ENCODE results near the gene REEP1. TPM values are rescaled to one million over a fixed set of nuclear protein-coding genes. Genes with fewer than 3 reads are reported as not detected.
"Not testable (repeated sequence)": the region's sequence is repeated elsewhere in the genome, so short reads cannot be mapped to it uniquely, and the experiment has no call there.

Gene REEP1
- total RNA-seq, 2 experiments from 2014 or later: not detected

DNA sequence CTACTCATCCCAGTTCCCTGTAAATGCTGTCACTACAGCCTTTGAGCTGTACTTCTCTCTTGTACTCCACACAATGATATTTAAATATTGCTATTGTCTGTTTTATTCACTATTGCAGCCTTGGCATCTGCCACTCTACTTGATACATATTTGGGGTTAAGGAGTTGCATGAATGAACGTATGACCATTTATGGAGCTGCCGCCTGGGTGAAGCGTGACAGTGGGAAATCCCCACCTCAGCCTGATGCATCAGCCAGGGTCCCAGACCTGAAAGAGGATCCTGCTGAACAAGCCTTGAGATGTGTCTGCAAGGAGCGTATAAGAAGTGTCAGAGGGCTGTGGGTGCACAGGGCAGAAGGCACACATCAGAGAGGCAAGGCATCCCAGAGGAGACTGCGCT lies 99.1 kb downstream of the REEP1 start:
- DNase-seq: peak; percentile 41
- Mint-ChIP-seq H3K9me3 (no peaks in the 10 kb centered on the region), H3K36me3 (ENCODE audit: low read depth) (no peaks in the 10 kb centered on the region), H3K4me3 (no peak overlapping the region), H3K27me3 (peaks cover 17% of the 10 kb centered on the region), H3K27ac (no peak overlapping the region), H3K4me1 (peaks cover 17% of the 10 kb centered on the region)
- POLR2A ChIA-PET: no interaction called here
- CTCF ChIA-PET: interaction anchor here (1.3 kb wide), 1 partner anchor 17 kb away, joined by 4 read pairs; no protein-coding TSS in a partner anchor

DNA sequence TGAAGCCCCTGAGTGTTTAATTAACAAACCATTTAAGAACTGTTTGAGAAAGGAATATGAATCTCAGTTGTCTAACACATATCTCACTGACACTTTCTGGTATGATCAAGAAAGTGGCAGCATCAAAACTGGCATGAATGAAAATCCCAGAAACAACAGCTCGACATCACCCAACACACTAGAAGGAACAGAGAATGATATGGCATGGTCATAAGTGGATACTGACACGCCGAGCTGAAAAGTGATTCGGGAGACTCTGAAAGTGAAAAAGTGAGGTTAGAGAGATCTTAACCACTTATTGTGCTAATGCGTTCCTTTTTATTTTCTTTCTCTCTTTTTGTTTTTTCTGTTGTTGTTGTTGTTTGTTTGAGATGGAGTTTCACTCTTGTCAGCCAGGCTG lies 100.3 kb downstream of the REEP1 start:
- POLR2A ChIA-PET: interaction anchor here (1.0 kb wide), 1 partner anchor 11 kb away, joined by 3 read pairs; no protein-coding TSS in a partner anchor
- CTCF ChIA-PET: interaction anchor here (1.0 to 1.3 kb wide), 2 partner anchors 16 to 17 kb away, joined by 3 to 4 read pairs; no protein-coding TSS in a partner anchor
- peaks cover 13% of the 10 kb centered on the region for H3K27me3 Mint-ChIP-seq

GRCh38 chr2:86235196-86235980 lies 102.0 kb downstream of the REEP1 start:
- Mint-ChIP-seq H3K4me1 (peaks cover 17% of the 10 kb centered on the region), H3K27me3 (peaks cover 12% of the 10 kb centered on the region), H3K27ac (no peak overlapping the region), H3K9me3 (no peaks in the 10 kb centered on the region), H3K36me3 (ENCODE audit: low read depth) (no peaks in the 10 kb centered on the region), H3K4me3 (no peak overlapping the region)
- ChIA-PET POLR2A (interaction anchor here (1.3 kb wide), 1 partner anchor 10 kb away, joined by 3 read pairs; no protein-coding TSS in a partner anchor), CTCF (interaction anchor here (1.3 to 1.6 kb wide), 2 partner anchors 10 to 15 kb away, joined by 3 to 5 read pairs; no protein-coding TSS in a partner anchor)
- DNase-seq: no peak

More for the DNA sequence above, 100.3 kb downstream of the REEP1 start:
- H3K4me3 Mint-ChIP-seq: no peak overlapping the region
- H3K9me3 Mint-ChIP-seq: no peaks in the 10 kb centered on the region
- no peak for DNase-seq
- H3K27ac Mint-ChIP-seq: no peak overlapping the region
- H3K4me1 Mint-ChIP-seq: peaks cover 17% of the 10 kb centered on the region
- no peaks in the 10 kb centered on the region for H3K36me3 Mint-ChIP-seq (ENCODE audit: low read depth)

DNA sequence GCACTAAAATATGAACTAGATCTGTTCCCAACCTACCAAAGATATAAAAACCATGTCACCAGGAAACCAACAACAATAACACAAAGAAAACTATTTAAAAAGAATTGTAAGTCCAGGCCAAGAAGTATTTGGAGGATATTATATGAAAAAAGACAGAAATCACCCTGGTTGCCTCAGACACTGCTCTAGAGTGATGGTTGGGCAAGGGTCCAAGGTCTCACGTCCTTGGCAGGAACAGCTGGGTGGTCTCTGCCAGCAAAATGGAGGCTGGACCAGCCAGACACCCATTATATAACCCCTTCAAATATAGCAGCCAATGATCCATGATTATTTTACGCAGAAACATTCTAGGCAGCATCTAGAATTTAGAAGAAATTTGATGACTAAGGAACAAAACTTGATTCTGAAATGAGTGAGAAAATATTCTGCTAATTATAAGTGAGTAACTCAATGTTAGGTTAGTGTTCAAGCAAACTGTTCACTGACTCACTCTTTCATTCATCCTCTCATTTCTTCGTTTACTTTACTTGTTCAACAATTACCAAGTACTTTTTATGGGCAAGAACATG lies 102.8 kb downstream of the REEP1 start:
- ChIA-PET CTCF (interaction anchor here (1.3 kb wide), 1 partner anchor 9 kb away, joined by 3 read pairs; no protein-coding TSS in a partner anchor), POLR2A (no interaction called here)
- H3K4me1 Mint-ChIP-seq: peaks cover 17% of the 10 kb centered on the region
- H3K27me3 Mint-ChIP-seq: peaks cover 12% of the 10 kb centered on the region
- no peak for DNase-seq
- no peak overlapping the region for H3K4me3 Mint-ChIP-seq
- H3K36me3 Mint-ChIP-seq (ENCODE audit: low read depth): no peaks in the 10 kb centered on the region
- no peak overlapping the region for H3K27ac Mint-ChIP-seq
- H3K9me3 Mint-ChIP-seq: no peaks in the 10 kb centered on the region

DNA sequence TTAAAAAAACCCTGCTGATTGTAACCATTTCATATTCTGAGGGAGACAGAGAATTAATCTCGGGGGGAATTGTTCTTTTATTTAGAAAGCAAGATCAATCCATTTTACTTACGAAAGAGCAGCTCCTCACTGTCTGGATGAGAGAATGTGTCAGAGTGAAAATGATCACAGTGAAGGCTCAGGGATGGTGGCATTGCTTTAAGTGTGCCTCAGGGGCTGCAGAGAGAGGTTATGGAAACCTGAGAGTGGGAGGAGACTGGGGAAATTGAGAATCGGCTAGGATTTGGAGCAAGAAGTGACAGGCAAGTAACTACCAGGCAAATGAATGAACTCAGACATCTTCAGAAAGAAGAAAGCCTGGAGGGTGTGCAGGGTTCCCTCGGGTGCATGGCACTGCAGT lies 104.0 kb downstream of the REEP1 start:
- H3K9me3 Mint-ChIP-seq: no peaks in the 10 kb centered on the region
- CTCF ChIA-PET: interaction anchor here (1.3 kb wide), 1 partner anchor 12 kb away, joined by 3 read pairs; no protein-coding TSS in a partner anchor

GRCh38 chr2:86232910-86233309 lies 104.5 kb downstream of the REEP1 start:
- no peak overlapping the region for H3K4me3 Mint-ChIP-seq
- POLR2A ChIA-PET: no interaction called here
- no peak overlapping the region for H3K27ac Mint-ChIP-seq
- H3K4me1 Mint-ChIP-seq: peaks cover 6% of the 10 kb centered on the region
- no peaks in the 10 kb centered on the region for H3K36me3 Mint-ChIP-seq (ENCODE audit: low read depth)
- H3K27me3 Mint-ChIP-seq: peaks cover 12% of the 10 kb centered on the region
- CTCF ChIA-PET: interaction anchor here (1.3 kb wide), 1 partner anchor 12 kb away, joined by 3 read pairs; no protein-coding TSS in a partner anchor
- DNase-seq: no peak
- H3K9me3 Mint-ChIP-seq: no peaks in the 10 kb centered on the region

More for the DNA sequence above, 104.0 kb downstream of the REEP1 start:
- Mint-ChIP-seq H3K36me3 (ENCODE audit: low read depth) (no peaks in the 10 kb centered on the region), H3K27me3 (peaks cover 12% of the 10 kb centered on the region), H3K4me1 (peaks cover 9% of the 10 kb centered on the region), H3K27ac (no peak overlapping the region), H3K4me3 (no peak overlapping the region)
- POLR2A ChIA-PET: no interaction called here
- no peak for DNase-seq

DNA sequence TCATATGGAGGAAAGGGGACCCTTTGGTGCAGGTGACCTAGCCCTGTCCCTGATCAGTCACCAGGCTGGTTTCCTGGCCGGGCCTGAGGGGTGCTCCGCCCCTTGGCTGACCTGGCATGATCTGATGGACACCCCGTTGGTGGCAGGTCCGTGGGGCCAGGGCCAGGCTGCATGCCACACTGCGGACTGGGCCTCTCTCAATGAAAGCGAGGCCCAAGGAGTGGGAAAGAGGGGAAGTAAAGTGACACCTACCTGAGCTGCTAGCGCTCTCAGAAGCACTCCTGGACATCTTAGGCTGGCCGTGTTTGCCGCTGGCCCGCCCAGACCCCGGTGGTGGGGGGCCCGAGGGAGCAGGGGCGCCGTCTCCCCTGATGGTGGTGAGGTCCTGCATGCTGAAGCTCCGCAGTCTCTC lies 105.0 kb downstream of the REEP1 start:
- H3K4me1 Mint-ChIP-seq: peaks cover 5% of the 10 kb centered on the region
- no peak overlapping the region for H3K4me3 Mint-ChIP-seq
- peaks cover 12% of the 10 kb centered on the region for H3K27me3 Mint-ChIP-seq
- POLR2A ChIA-PET: no interaction called here
- DNase-seq: no peak
- no peaks in the 10 kb centered on the region for H3K9me3 Mint-ChIP-seq
- H3K36me3 Mint-ChIP-seq (ENCODE audit: low read depth): no peaks in the 10 kb centered on the region
- CTCF ChIA-PET: interaction anchor here (1.3 kb wide), 1 partner anchor 11 kb away, joined by 3 read pairs; no protein-coding TSS in a partner anchor
- no peak overlapping the region for H3K27ac Mint-ChIP-seq

- H3K9me3 Mint-ChIP-seq: no peaks in the 10 kb centered on the region
- ChIA-PET POLR2A (no interaction called here), CTCF (no interaction called here)
- no peak overlapping the region for H3K4me3 Mint-ChIP-seq
- H3K27me3 Mint-ChIP-seq: peaks cover 12% of the 10 kb centered on the region
- DNase-seq: no peak
- peaks cover under 1% of the 10 kb centered on the region for H3K4me1 Mint-ChIP-seq
- H3K36me3 Mint-ChIP-seq (ENCODE audit: low read depth): no peaks in the 10 kb centered on the region
- H3K27ac Mint-ChIP-seq: no peak overlapping the region
Observed at GRCh38 chr2:86231680-86232372, 105.6 kb downstream of the REEP1 start.

DNA sequence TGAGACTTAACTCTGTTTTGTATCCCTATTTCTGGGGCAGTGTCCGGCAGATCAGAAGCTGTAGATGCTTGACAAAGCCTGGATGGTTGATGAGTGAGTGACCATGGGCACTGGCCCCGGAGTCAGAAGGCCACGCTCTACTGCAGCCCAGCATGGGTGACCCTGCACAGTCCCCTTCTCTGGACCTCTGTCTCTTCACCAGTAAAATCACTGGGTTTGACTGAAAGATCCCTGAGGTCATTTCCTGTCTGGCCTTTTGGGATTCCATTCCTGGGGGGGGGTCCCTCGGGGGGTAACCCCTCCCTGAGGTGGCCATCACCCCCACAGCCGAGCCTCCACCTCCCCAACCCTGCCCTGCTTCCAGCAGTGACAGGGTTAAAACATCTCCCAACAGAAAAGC lies 106.5 kb downstream of the REEP1 start:
- Mint-ChIP-seq H3K4me1 (peaks cover 5% of the 10 kb centered on the region), H3K4me3 (no peak overlapping the region), H3K27me3 (peaks cover 10% of the 10 kb centered on the region), H3K27ac (no peak overlapping the region), H3K9me3 (no peaks in the 10 kb centered on the region), H3K36me3 (ENCODE audit: low read depth) (no peaks in the 10 kb centered on the region)
- POLR2A ChIA-PET: no interaction called here
- DNase-seq: no peak
- CTCF ChIA-PET: interaction anchor here (1.3 kb wide), 1 partner anchor 10 kb away, joined by 5 read pairs; no protein-coding TSS in a partner anchor

- Mint-ChIP-seq H3K4me1 (peaks cover 20% of the 10 kb centered on the region), H3K27me3 (peaks cover 7% of the 10 kb centered on the region), H3K27ac (no peak overlapping the region), H3K9me3 (no peaks in the 10 kb centered on the region), H3K4me3 (no peak overlapping the region), H3K36me3 (ENCODE audit: low read depth) (no peaks in the 10 kb centered on the region)
- POLR2A ChIA-PET: no interaction called here
- DNase-seq: no peak
- CTCF ChIA-PET: interaction anchor here (0.7 kb wide), 1 partner anchor 39 kb away, joined by 4 read pairs; no protein-coding TSS in a partner anchor
Observed at GRCh38 chr2:86229221-86229620, 108.2 kb downstream of the REEP1 start.

- POLR2A ChIA-PET; H3K36me3 Mint-ChIP-seq (ENCODE audit: low read depth); H3K27ac Mint-ChIP-seq; DNase-seq; H3K27me3 Mint-ChIP-seq; H3K4me3 Mint-ChIP-seq; H3K9me3 Mint-ChIP-seq: not testable (repeated sequence)
- peaks cover 20% of the 10 kb centered on the region for H3K4me1 Mint-ChIP-seq
- CTCF ChIA-PET: interaction anchor here (0.7 kb wide), 1 partner anchor 336 kb away, joined by 3 read pairs; no protein-coding TSS in a partner anchor
Observed at GRCh38 chr2:86228574-86228973, 108.9 kb downstream of the REEP1 start.

DNA sequence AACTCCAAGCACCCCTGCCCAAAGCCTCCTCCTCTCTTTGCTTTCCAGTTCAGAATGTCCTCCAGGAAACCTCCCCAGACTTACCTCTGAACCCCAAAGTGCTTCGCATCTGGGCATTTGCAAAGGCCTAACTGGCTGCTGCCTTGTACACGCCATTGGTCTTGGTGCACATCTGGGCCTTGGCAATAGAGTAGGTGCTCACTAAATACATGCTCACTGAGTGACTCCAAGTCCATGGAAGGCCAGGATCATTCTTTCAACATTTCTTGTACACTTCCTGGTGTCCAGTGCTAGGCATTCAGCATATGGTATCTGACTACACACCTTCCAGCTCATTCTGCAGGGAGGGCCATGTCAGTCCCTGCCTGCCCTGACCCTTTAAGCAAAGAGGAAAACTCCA lies 109.7 kb downstream of the REEP1 start:
- H3K9me3 Mint-ChIP-seq: no peaks in the 10 kb centered on the region
- H3K27me3 Mint-ChIP-seq: no peaks in the 10 kb centered on the region
- no peak for DNase-seq
- POLR2A ChIA-PET: interaction anchor here (1.0 kb wide), 1 partner anchor 65 kb away, joined by 3 read pairs; no protein-coding TSS in a partner anchor
- no peak overlapping the region for H3K4me3 Mint-ChIP-seq
- CTCF ChIA-PET: no interaction called here
- no peak overlapping the region for H3K27ac Mint-ChIP-seq
- H3K4me1 Mint-ChIP-seq: peaks cover 20% of the 10 kb centered on the region
- H3K36me3 Mint-ChIP-seq (ENCODE audit: low read depth): no peaks in the 10 kb centered on the region
